GM19452 (cell line): ENCODE results near the gene NFKBIE.

Experiments
- ATAC-seq: cut with Tn5 transposase; IDR thresholded peaks from one replicate; pipeline ENCODE4 v1.9.1; 2021; ENCODE audit not compliant: unreplicated experiment

The NFKBIE gene

DNA sequence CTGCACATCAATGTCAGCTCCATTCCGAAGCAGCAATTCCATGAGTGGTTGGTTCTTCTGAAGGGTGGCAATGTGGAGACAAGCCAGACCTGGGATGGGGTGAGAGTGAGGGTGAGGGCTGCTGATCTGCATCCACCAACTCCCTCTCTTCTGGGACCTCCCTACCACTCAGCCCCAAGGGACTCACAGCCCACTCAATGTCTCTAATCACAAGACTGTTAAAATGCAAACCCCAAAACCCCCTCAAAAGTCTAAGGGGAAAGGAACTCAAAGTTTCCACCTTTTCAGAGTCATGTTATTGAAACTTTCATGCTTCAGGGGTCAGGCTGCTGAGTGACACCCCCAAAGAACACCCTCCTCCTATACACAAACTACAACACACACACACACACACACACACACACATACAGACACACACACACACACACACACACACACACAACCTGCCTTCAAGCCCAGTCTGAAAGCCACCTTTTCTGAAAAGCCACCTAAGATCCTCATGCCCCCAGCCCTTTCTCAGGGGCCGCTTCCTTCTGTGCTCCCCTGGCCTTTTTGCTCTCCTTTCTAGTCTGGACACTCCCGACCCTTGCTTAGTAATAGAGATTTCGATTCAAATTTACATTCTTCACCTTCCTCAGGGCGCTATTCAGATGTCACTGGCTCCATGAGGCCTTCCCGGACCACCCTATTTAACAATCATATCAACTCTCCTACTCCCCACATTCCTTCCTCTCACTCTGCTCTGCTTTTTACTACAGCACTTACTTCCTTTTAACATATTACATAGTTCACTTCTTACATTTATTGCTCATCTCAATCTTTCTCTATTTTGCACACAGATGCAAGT is 4.7 kb downstream of the NFKBIE start:
- ATAC-seq = no peak

DNA sequence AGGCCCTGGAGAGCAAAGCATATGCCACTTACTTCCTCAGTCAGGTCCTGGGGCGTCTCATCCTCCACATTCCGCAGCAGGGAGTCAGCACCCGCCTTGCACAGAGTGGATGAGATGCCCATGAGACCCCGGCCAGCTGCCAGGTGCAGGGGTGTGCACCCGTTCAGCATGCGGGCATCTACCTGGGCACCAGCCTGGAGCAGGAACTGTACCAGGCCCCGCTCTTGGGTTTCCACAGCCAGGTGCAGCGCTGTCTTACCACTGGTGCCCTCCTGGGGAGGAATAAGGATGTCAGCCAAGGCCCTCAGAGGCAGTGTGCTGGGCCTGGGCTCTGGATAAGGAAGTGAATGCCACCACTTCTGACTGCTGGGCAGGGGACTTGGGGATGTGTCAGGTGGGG is 5.3 kb downstream of the NFKBIE start:
- no peak for ATAC-seq

DNA sequence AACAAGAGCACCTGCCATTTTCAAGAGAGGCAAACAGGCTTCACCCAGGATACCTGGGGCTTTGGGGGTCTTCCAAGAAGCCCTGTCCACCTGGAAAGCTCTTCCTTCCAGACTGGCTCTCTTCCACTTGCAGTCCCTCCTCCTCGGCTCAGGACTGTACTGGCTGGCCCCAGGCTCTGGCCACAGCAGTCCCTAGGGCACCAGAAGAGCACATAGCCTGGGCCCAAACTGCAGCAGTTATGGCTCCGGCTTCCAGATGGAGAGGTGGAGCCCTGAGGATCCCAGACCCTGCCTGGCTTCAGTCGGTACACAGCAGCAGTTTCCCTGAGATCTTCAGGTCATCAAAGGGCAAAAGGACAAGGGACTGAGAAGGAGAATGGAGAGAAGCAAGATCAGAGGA is 6.4 kb downstream of the NFKBIE start:
- ATAC-seq = no peak

DNA sequence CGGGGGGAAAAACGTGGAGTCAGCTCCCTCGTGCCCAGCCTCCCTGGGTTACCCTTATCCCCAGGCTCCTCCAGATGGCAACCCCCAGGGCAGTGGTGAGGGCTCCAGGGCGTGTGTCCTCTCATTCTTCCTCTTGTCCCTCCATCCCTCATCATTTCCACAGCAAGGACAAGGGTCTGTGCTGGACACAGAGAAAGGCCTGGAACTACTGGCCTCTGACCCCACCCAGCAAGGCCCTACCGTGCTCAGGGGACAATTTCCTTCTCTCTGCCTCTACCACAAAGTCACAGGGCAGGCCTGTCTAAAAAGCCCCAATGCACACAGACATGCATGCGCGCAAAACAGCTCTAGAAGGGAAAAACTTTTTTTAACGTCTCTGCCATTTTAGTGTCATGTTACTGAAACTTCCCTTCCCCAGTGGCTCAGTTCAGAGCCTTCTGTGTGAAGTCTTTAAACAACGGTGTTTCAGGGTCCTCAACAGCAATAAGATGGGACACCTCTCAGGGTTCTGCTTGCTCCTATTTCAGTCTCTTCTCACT is 7.0 kb downstream of the NFKBIE start:
- no peak for ATAC-seq

DNA sequence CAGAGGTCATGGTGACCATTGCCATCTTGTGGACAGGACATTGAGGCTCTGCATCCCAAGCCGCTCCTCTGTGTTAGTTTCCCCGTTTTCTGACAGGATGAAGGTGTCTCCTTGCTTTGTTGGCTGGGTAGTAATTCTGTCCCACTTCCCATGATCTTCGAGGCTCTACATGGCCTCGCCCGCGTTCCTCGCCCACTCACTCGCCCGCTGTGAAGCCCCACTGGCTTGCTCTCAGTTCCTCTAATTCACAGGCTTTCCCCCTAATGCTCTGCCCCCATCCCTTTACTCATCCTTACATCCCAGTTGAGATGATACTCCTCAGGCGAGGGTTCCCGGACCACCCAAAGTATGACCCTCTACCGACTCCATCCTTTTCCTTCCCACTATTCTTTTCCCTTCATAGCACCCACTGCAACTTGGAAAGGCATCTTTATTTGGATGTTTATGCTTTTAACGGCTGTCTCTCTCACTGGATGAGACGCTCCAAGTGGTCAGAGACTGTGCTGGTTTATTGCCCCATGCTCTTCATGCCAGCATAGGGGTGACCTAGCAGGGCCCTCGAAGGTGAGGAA is 7.5 kb downstream of the NFKBIE start:
- ATAC-seq = peak; percentile 8

DNA sequence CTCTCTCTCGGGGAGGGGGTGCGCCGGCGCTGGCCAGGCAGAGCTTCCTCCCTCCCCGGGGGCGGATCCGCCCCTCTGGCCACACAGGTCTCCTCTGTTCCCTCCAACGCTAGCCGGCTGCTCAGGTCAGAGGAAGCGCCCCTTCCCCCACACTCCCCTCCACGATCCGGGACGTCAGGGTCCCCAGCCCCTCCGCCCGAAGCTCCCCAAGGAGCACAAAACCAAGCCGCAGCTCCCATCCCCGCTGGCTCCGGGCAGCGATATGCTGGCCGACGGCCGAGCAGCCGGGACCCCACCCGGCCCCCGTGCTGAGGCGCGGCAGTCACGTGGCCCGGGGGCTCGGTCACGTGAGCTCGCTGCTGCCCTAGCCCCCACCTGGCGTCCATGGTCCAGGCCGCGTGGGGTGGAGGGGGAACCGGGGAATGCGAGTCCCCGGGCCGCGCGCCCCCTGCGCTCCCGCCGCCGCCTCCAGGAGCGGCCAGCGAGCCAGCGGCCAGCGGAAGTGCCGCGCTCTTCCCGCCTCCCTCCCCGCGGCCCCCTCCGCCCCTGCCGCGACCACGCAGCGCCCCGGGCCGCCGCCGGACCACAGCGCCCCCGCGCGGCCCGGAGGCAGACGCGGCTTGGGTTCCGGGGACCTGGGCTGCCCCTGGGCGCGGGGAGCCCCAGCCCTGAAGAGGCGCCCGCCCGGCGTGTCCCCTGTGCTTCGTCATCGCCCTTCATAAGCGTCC is 8.2 kb downstream of the NFKBIE start, which contains the start of gene SLC35B2:
TSS of gene SLC35B2 (minus strand) at position 504 of the 728 bp plus-strand sequence. CDS start at position 386, 118 bp downstream.
- peak; percentile 52 for ATAC-seq

DNA sequence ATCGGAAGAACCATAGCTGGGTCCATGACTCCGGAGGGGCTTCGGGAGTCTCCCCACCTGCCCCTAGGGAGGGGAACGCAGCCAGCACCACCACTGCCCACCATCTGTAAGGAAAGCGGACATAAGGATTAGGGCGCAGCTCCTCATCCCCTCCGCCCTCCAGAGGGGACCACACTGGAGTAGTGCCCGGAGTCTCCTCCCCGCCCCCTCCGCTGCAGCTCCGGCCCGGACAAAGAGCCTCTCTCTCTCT is 8.7 kb downstream of the NFKBIE start:
- no peak for ATAC-seq

DNA sequence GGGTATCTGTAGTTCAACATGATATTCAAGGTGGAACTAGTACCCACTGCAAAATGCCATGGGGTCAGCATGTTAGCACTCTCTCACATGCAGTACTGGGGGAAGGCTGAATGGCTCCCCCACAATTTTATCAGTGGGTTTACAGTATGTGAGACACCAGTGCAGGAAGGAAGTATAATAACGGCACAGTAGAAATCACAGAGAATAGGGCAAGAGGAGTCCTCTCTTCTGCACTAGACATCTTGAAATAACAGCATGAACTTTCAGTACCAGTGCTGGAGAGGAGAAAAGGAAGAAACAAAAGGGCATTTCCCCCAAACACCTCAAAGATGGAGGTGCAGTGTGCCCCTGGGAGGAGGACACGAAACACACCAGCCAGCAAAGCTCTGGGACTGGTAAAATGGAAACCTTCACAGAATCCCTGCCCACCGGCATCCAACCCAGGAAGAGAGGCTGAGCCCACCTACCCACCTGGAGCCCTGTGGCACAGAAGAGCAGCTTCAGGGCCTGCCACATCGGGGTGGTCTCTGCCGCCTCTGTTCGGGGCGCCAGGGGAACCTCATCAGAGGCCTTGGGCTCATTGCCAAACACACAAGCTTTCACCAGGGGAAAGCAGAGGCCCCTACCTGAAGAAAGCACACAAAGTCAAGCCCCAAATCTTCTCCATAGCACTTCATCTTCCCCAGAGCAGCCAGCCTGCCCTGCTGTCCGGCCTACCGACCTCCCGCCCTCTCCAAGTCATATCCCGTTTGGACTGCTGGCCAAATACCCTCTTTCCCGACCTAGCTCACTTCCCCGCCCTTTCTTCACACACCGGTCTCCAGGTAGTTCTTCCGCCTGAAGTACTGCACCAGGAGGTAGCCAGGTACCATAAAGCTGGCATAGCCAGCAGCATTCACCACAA is 9.2 kb downstream of the NFKBIE start:
- ATAC-seq = no peak

DNA sequence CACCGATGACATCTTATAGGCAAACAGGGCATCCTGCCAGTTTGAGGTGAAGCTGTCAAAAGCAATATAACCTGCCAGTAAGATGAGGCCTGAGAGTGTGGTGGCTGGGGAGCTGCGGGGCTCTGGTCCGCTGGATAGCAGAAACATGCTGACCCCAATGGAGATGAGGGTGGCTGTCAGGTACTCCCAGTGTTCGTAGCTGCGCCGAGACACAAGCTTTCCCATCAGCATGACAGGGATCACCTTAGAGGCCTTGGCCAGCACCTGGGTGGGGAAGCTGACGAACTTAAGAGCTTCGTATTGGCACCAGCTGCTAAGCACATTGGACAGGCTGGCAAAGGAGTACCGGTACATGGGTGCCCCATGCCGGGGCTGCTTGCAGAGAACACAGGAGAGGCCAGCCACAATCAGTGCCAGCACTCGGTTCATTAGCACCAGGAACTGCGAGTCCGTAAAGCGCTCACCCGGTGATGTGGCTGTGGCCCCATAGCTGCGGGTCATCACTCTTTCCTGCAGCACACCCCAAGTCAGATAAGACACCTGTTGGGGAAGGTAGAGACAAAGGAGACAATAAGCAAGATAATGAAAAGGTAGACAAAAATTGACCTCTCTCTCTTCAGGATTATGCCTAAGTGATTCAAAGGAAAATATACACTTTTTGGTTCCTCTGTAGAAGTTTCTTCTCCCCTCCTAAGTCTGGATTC is 10.1 kb downstream of the NFKBIE start:
- ATAC-seq = no peak

DNA sequence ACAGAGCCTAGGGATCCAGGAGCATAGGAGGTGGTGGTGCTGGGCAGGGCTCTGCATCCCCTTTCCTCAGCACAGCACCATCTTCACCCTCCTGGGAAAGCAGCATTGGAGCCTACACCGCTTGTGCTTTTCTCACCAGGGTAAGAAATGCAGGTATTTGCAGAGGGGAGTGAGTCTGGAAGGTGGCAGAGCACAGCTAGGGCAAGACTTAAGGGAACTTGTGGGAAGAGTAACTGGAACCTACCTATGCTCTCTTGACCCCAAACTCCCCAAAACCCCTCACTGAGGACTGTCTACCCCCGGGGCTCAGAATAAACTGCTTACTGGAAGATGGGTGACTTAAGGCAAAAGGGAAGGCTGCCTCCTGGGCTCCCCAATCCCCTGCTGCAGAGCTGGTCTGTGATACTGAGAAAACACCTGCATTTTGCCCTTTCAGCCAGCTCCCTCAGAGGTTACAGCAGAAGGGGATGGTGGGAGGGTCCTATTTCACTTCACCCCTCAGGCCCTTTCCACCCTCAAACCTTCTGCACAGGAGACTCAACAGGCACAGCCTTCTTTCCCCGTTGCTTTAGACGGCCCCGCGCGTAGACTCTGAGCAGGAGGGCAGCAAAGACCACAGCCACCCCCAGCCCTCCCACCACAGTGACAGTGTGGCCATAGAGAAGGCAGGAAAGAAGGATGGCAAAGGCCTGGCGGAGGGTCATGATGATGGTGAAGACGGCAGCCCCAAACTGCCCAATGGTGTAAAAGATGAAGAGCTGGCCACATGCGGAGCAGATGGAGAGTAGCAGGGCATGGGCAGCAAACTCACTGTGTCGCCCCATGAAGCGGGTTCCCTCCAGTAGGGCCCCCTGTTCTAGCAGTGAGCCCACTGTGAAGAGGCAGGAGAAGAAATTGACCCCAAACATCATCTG is 10.9 kb downstream of the NFKBIE start:
- no peak for ATAC-seq

DNA sequence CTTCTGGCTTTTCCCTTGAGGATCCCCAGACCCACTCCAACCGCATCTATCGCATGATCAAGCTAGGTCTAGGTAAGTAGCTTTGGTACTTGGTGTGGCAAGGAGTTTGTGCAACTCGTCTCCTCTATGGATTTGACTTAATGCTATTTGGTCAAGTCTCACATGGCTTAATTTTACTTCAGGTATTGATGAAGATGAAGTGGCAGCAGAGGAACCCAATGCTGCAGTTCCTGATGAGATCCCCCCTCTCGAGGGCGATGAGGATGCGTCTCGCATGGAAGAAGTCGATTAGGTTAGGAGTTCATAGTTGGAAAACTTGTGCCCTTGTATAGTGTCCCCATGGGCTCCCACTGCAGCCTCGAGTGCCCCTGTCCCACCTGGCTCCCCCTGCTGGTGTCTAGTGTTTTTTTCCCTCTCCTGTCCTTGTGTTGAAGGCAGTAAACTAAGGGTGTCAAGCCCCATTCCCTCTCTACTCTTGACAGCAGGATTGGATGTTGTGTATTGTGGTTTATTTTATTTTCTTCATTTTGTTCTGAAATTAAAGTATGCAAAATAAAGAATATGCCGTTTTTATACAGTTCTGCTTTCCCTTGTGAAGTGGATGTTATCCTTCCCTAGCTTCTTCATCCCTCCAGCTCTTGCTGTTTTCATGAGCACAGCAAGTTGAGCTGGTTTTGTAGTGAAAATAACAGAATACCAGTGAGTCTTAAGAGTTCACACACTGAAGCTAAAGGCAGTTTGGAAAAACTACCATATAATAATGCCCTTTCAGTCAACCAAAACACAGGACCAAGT is 11.8 kb downstream of the NFKBIE start:
- ATAC-seq = no peak

DNA sequence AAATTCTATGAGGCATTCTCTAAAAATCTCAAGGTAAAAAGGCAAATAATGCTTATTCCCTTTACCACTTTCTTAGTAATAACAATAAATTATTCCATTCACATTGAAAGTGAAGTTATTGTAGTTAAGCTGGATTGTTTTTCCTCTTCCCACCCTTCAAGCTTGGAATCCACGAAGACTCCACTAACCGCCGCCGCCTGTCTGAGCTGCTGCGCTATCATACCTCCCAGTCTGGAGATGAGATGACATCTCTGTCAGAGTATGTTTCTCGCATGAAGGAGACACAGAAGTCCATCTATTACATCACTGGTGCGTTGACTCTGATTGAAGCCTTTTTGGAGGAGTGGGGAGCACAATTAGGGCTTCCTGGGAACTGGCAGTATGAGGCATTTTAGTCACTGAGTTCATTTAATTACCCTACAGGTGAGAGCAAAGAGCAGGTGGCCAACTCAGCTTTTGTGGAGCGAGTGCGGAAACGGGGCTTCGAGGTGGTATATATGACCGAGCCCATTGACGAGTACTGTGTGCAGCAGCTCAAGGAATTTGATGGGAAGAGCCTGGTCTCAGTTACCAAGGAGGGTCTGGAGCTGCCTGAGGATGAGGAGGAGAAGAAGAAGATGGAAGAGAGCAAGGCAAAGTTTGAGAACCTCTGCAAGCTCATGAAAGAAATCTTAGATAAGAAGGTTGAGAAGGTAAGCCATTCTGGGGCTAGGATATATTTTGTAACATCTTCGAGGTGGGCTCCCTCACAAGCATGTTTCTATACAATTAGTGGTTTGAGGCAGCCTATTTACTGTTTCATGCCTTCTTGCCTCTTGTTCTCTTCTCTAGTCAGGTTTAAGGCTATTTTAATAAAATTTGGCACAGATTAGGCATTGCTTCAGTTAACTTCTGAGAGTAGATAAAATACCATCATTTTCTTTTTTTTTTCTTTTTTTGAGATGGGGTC is 13.5 kb downstream of the NFKBIE start:
- ATAC-seq = no peak

DNA sequence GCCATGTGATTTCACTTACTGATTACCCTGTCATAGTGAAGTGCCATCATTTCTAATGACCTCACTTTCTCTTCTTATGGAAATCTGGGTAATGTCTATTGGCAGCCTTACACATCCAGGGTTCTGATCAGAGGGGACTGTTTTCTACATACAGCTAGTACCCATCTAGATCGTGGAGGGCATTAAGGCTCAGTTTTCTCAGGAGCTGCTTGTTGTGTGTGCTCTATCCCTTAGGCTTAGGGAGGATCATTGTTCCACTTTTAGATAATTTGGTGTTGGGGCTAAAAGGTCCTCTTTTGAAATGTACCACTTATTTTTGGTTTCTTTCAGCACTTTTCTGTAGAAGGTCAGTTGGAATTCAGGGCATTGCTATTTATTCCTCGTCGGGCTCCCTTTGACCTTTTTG is 14.6 kb downstream of the NFKBIE start:
- ATAC-seq = no peak

DNA sequence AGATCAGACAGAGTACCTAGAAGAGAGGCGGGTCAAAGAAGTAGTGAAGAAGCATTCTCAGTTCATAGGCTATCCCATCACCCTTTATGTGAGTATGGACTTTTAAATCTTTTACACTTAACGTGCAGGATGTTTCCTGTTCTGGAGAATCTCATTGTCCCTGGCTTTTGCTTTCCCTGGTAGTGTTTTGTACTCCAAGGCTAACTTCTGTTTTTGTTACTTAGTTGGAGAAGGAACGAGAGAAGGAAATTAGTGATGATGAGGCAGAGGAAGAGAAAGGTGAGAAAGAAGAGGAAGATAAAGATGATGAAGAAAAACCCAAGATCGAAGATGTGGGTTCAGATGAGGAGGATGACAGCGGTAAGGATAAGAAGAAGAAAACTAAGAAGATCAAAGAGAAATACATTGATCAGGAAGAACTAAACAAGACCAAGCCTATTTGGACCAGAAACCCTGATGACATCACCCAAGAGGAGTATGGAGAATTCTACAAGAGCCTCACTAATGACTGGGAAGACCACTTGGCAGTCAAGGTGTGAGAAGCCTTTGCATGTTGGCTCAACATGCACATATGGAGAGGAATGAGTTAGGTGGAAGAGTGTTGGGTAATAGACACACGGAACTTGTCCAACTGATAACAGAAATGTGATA is 15.2 kb downstream of the NFKBIE start:
- no peak for ATAC-seq

DNA sequence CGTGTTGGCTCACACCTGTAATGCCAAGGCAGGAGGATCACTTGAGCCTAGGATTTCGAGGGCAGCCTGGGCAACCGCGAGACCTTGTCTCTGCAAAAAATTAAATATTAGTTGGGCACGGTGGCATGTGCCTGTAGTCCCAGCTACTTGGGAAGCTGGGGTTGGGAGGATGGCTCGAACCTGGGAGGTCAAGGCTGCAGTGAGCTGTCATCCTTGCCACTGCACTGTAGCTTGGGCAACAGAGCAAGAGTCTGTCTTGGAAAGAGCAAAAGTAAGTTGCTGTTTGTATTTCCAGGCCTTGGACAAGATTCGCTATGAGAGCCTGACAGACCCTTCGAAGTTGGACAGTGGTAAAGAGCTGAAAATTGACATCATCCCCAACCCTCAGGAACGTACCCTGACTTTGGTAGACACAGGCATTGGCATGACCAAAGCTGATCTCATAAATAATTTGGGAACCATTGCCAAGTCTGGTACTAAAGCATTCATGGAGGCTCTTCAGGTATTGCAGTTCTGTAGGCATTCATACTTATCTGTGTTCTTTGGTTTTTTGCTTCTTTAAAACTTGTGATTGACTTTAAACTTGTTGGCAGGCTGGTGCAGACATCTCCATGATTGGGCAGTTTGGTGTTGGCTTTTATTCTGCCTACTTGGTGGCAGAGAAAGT is 16.1 kb downstream of the NFKBIE start:
- ATAC-seq = no peak

DNA sequence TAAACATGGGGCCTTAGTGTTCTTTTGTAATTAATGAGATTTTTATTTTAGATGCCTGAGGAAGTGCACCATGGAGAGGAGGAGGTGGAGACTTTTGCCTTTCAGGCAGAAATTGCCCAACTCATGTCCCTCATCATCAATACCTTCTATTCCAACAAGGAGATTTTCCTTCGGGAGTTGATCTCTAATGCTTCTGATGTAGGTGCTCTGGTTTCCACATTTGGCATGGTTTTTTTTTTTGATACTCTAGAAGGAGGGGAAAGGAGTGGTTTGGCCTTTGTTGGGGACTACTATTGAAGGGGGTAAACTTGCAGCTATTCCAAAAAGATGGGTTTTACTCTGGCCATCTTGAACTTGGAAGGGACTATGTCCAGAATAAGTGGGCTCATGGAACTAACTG is 16.8 kb downstream of the NFKBIE start:
- ATAC-seq = no peak
